Measurements from ENCODE around the gene PIF1.

PIF1 gene

DNA sequence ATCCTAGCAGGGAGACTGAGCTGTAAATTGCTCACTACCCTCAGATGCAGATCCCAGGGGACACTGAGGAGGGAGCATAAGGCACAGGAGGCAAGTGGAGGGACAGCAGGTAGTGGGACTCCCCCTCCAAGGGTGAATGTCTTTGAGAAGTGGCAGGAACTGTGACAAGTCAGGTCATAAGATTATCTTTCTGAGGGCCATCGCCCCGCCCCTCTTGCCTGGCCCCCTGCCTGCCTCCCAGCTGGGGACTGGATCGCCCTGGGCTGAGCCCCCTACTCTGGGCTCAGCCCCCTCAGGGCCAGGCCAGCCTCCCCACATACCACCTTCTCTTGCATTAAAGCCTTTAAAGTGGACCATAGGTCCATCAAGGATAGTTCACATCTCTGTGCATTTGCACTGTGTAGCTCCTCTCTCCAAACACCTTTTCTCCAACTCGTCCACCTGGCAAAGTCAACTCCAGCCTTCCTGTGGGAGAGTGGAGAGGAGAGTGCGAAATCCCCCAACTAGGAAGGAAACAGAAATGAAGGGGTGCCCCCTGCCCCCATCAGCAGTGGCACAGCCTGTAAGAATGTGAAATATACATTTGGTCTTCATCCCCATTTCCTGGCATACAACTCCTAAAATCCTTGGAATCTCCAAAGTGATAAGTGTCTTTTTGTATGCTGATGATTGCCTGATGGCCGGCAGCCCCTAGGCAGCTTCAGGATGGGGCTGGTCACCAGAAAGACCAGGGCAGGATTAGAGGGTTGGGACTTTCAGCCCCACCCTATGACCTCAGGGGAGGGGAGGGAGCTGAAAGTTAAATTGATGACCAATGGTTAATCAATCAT lies 14.7 kb downstream of the PIF1 start:
- Histone ChIP-seq H3K27ac (replicated peaks) (no peak overlapping the region), H3K4me3 (replicated peaks; ENCODE audit: insufficient read depth, low read length) (no peak overlapping the region), H3K27me3 (ENCODE audit: insufficient read depth, poor library complexity, severe bottlenecking) (no peaks in the 10 kb centered on the region)
- DNase-seq (ENCODE audit: low read depth in 1 of 2, low spot score in 1 of 2): no peak
- TF ChIP-seq SPI1 (IDR thresholded peaks at IDR 0.05; ENCODE audit: borderline replicate concordance, low read depth) (no peak), POLR2AphosphoS5 (IDR thresholded peaks at IDR 0.05; ENCODE audit: low read depth) (no peak), GABPA (IDR thresholded peaks at IDR 0.05; ENCODE audit: low read depth) (no peak)
- TF ChIP-seq, protein P1, sequence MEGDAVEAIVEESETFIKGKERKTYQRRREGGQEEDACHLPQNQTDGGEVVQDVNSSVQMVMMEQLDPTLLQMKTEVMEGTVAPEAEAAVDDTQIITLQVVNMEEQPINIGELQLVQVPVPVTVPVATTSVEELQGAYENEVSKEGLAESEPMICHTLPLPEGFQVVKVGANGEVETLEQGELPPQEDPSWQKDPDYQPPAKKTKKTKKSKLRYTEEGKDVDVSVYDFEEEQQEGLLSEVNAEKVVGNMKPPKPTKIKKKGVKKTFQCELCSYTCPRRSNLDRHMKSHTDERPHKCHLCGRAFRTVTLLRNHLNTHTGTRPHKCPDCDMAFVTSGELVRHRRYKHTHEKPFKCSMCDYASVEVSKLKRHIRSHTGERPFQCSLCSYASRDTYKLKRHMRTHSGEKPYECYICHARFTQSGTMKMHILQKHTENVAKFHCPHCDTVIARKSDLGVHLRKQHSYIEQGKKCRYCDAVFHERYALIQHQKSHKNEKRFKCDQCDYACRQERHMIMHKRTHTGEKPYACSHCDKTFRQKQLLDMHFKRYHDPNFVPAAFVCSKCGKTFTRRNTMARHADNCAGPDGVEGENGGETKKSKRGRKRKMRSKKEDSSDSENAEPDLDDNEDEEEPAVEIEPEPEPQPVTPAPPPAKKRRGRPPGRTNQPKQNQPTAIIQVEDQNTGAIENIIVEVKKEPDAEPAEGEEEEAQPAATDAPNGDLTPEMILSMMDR (IDR thresholded peaks at IDR 0.05; ENCODE audit: insufficient read depth, low read length): no peak
- TF ChIP-seq, protein P2, sequence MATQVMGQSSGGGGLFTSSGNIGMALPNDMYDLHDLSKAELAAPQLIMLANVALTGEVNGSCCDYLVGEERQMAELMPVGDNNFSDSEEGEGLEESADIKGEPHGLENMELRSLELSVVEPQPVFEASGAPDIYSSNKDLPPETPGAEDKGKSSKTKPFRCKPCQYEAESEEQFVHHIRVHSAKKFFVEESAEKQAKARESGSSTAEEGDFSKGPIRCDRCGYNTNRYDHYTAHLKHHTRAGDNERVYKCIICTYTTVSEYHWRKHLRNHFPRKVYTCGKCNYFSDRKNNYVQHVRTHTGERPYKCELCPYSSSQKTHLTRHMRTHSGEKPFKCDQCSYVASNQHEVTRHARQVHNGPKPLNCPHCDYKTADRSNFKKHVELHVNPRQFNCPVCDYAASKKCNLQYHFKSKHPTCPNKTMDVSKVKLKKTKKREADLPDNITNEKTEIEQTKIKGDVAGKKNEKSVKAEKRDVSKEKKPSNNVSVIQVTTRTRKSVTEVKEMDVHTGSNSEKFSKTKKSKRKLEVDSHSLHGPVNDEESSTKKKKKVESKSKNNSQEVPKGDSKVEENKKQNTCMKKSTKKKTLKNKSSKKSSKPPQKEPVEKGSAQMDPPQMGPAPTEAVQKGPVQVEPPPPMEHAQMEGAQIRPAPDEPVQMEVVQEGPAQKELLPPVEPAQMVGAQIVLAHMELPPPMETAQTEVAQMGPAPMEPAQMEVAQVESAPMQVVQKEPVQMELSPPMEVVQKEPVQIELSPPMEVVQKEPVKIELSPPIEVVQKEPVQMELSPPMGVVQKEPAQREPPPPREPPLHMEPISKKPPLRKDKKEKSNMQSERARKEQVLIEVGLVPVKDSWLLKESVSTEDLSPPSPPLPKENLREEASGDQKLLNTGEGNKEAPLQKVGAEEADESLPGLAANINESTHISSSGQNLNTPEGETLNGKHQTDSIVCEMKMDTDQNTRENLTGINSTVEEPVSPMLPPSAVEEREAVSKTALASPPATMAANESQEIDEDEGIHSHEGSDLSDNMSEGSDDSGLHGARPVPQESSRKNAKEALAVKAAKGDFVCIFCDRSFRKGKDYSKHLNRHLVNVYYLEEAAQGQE (IDR thresholded peaks at IDR 0.05; ENCODE audit: insufficient replicate concordance, low read depth): no peak

DNA sequence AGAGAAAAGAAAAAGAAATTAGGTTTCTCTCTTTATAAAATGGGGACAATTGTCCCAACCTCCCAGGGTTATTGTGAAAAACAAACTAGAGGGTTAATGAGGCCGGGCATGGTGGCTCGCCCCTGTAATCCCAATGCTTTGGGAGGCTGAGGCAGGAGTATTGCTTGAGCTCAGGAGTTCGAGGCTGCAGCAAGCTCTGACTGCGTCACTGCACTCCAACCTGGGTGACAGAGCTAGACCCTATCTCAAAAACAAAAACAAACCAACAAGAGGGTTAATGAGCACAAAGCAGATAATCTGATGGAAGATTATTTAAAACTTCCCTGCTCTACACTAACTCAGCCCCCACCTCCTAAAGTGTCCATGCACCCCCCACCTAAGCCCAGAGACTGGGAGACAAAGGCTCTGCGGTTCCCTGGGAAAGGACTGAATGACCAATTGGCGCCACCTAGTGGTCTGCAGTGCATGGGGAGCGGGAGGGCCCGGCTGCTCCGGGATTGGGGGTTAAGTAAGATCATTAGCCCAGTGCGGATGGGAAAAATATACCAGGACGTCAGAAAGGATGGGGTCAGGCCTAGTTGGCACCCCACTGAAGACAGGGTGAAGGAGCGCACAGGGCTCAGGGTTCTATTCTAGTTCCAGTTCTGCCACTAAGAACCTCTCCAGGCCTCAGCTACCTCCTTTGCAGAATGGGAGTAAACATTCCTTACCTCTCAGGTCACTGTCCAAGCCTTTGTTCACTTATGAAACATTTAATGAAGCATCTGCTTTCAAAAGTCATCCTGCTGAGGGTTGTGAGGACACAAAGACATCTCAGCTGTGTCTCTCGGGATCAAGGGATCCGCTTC lies 15.6 kb downstream of the PIF1 start:
- TF ChIP-seq GABPA (IDR thresholded peaks at IDR 0.05; ENCODE audit: low read depth): no peak
- no peak for TF ChIP-seq POLR2AphosphoS5 (IDR thresholded peaks at IDR 0.05; ENCODE audit: low read depth)
- no peak for TF ChIP-seq SPI1 (IDR thresholded peaks at IDR 0.05; ENCODE audit: borderline replicate concordance, low read depth)
- TF ChIP-seq, protein P1 (IDR thresholded peaks at IDR 0.05; ENCODE audit: insufficient read depth, low read length): peak; percentile 80
- TF ChIP-seq, protein P2 (IDR thresholded peaks at IDR 0.05; ENCODE audit: insufficient replicate concordance, low read depth): no peak
- no peaks in the 10 kb centered on the region for H3K27me3 ChIP-seq (ENCODE audit: insufficient read depth, poor library complexity, severe bottlenecking)
- DNase-seq (ENCODE audit: low read depth in 1 of 2, low spot score in 1 of 2): peak; percentile 41 to 65
- H3K27ac ChIP-seq (replicated peaks): no peak overlapping the region
- no peak overlapping the region for H3K4me3 ChIP-seq (replicated peaks; ENCODE audit: insufficient read depth, low read length)

DNA sequence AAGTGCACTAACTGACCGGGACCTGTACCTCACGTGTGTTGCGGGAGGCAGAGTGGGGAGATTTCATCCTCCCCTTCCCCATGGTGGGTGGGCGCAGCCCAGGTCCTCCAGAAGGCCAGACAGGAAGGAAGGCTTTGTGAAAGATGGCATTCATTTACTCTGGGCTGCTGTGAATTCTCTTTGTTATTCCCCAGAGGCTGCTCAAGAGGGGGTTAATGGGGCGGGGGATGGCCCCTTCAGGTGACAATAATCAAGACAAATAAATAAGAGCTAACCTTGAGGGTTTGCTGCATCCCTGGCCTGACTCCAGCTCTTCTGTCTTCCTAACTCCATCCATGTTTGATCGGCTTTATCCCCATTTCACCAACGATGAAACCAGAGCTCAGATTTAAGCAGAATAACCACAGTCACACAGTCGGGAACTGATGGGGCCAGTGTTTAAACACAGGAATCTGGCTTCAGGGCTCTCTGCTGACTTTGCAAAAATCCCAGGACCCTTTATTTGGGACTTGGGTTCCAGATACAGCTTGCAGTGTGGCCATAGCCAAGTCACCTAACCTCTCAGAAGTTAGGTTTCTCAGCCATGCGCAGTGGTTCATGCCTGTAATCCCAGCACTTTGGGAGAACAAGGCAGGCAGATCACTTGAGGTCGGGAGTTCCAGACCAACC lies 16.5 kb downstream of the PIF1 start:
- Histone ChIP-seq H3K4me3 (replicated peaks; ENCODE audit: insufficient read depth, low read length) (no peak overlapping the region), H3K27me3 (ENCODE audit: insufficient read depth, poor library complexity, severe bottlenecking) (no peaks in the 10 kb centered on the region), H3K27ac (replicated peaks) (no peak overlapping the region)
- TF ChIP-seq, protein P1 (IDR thresholded peaks at IDR 0.05; ENCODE audit: insufficient read depth, low read length): no peak
- TF ChIP-seq POLR2AphosphoS5 (IDR thresholded peaks at IDR 0.05; ENCODE audit: low read depth) (no peak), SPI1 (IDR thresholded peaks at IDR 0.05; ENCODE audit: borderline replicate concordance, low read depth) (no peak), GABPA (IDR thresholded peaks at IDR 0.05; ENCODE audit: low read depth) (no peak)
- TF ChIP-seq, protein P2 (IDR thresholded peaks at IDR 0.05; ENCODE audit: insufficient replicate concordance, low read depth): no peak
- no peak for DNase-seq (ENCODE audit: low read depth in 1 of 2, low spot score in 1 of 2)

Measured in HL-60 (cell line).